Glutamatergic neuron (in vitro differentiated cells): Measurements from ENCODE around the gene GBX2. TPM values are rescaled to one million over a fixed set of nuclear protein-coding genes. Genes with fewer than 3 reads are reported as not detected.

ENCODE experiments used
- DNase-seq: peaks from one replicate; pipeline ENCODE4 v3.0.0; 2022
- H3K27ac Mint-ChIP-seq: one replicate; pipeline ENCODE4 v1.8.0; 2020; ENCODE audit warnings: mild to moderate bottlenecking, mixed read lengths, inconsistent platforms; ENCODE audit not compliant: unreplicated experiment
- H3K27me3 Mint-ChIP-seq: one replicate; pipeline ENCODE4 v1.8.0; 2020; ENCODE audit warnings: mild to moderate bottlenecking, moderate library complexity, mixed read lengths, inconsistent platforms; ENCODE audit not compliant: unreplicated experiment
- H3K36me3 Mint-ChIP-seq: one replicate; pipeline ENCODE4 v1.8.0; 2020; ENCODE audit warnings: mild to moderate bottlenecking, mixed read lengths, inconsistent platforms; ENCODE audit not compliant: unreplicated experiment
- H3K4me1 Mint-ChIP-seq: one replicate; pipeline ENCODE4 v1.8.0; 2020; ENCODE audit warnings: mild to moderate bottlenecking, low read depth, mixed read lengths, inconsistent platforms; ENCODE audit not compliant: unreplicated experiment
- H3K4me3 Mint-ChIP-seq: one replicate; pipeline ENCODE4 v1.8.0; 2020; ENCODE audit warnings: mild to moderate bottlenecking, mixed read lengths, inconsistent platforms; ENCODE audit not compliant: unreplicated experiment
- H3K9me3 Mint-ChIP-seq: one replicate; pipeline ENCODE4 v1.8.0; 2020; ENCODE audit warnings: mild to moderate bottlenecking, moderate library complexity, mixed read lengths, inconsistent platforms; ENCODE audit not compliant: unreplicated experiment
- CTCF ChIP-seq: fragments of 200-600 bp; sonication (generic); IDR thresholded peaks from one replicate; pipeline ENCODE4 v1.5.0; 2021; ENCODE audit not compliant: partially characterized antibody, unreplicated experiment
- total RNA-seq: library from RNA; stranded (reverse); fragmentation: NEBNext Ultra II Directional; extraction: Animal tissue kit (Norgen Biotek cat#: 25700); gene quantifications from one replicate; pipeline ENCODE4 v1.2.1, GENCODE V29; 2021; ENCODE audit not compliant: unreplicated experiment

Gene GBX2
- total RNA-seq, 1 donor from 2014 or later: 1.2 TPM

- no peaks in the 10 kb centered on the region for H3K4me1 Mint-ChIP-seq
- H3K36me3 Mint-ChIP-seq: no peaks in the 10 kb centered on the region
- no peak overlapping the region for H3K4me3 Mint-ChIP-seq
- TF ChIP-seq CTCF: no peak
- no peaks in the 10 kb centered on the region for H3K27me3 Mint-ChIP-seq
- H3K9me3 Mint-ChIP-seq: no peaks in the 10 kb centered on the region
- no peak for DNase-seq
- H3K27ac Mint-ChIP-seq: no peak overlapping the region
Observed at GRCh38 chr2:236200378-236200777, 32.2 kb upstream of the GBX2 start.

GRCh38 chr2:236196366-236196765, 28.2 kb upstream of the GBX2 start:
- no peak for TF ChIP-seq CTCF
- H3K4me3 Mint-ChIP-seq: no peak overlapping the region
- no peak for DNase-seq
- no peaks in the 10 kb centered on the region for H3K36me3 Mint-ChIP-seq
- H3K9me3 Mint-ChIP-seq: no peaks in the 10 kb centered on the region
- peaks cover 5% of the 10 kb centered on the region for H3K27me3 Mint-ChIP-seq
- no peak overlapping the region for H3K27ac Mint-ChIP-seq
- no peaks in the 10 kb centered on the region for H3K4me1 Mint-ChIP-seq

GRCh38 chr2:236195726-236196125, 27.5 kb upstream of the GBX2 start:
- H3K4me1 Mint-ChIP-seq: no peaks in the 10 kb centered on the region
- no peak for TF ChIP-seq CTCF
- H3K4me3 Mint-ChIP-seq: no peak overlapping the region
- H3K27ac Mint-ChIP-seq: no peak overlapping the region
- DNase-seq: no peak
- no peaks in the 10 kb centered on the region for H3K9me3 Mint-ChIP-seq
- H3K27me3 Mint-ChIP-seq: peaks cover 5% of the 10 kb centered on the region
- H3K36me3 Mint-ChIP-seq: no peaks in the 10 kb centered on the region

- TF ChIP-seq CTCF: no peak
- Mint-ChIP-seq H3K9me3 (no peaks in the 10 kb centered on the region), H3K36me3 (no peaks in the 10 kb centered on the region), H3K4me3 (no peak overlapping the region), H3K27me3 (peaks cover 5% of the 10 kb centered on the region), H3K27ac (no peak overlapping the region), H3K4me1 (no peaks in the 10 kb centered on the region)
- DNase-seq: no peak
Observed at GRCh38 chr2:236194786-236195185, 26.6 kb upstream of the GBX2 start.

GRCh38 chr2:236193026-236193425, 24.8 kb upstream of the GBX2 start:
- no peak for DNase-seq
- Mint-ChIP-seq H3K4me1 (no peaks in the 10 kb centered on the region), H3K27ac (no peak overlapping the region), H3K4me3 (no peak overlapping the region), H3K27me3 (peaks cover 5% of the 10 kb centered on the region), H3K36me3 (no peaks in the 10 kb centered on the region), H3K9me3 (no peaks in the 10 kb centered on the region)
- TF ChIP-seq CTCF: no peak
